Fibroblast of skin of abdomen (primary cell): ENCODE results near the gene UROC1.

ENCODE experiments used
- DNase-seq: peaks from one replicate; pipeline ENCODE4 v3.0.0-alpha.2; 2013

The UROC1 gene

DNA sequence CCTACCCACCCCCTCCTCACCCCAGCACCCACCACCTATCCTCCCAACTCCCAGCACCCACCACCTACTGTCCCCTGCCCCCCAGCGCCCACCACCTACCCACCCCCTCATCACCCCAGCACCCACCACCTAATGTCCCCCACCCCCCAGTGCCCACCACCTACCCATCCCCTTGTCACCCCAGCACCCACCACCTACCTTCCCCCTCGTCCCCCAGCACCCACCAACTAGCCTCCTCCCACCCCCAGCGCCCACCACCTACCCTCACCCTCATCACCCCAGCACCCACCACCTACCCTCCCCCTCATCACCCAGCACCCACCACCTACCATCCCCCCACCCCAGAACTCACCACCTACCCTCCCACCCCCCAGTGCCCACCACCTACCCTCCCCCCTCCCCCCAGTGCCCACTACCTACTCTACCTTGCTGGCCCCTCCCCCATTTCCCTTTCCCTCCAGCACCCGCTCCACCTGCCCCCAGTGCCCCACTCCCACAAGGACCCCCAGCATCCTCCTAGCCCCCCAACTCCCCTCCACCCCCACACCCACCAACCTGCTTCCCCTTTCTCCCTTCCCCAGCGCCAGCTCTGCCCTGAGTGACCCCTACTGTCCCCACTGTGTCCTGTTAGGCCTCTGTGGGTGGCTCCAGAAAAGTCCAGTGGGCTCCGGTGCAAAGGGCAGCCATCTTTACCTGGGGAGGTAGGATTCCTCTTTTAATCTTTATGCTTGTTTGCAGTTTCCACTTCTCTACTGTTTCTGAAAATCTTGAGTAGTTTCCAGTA, 1.2 kb downstream of the UROC1 start:
- no peak for DNase-seq

DNA sequence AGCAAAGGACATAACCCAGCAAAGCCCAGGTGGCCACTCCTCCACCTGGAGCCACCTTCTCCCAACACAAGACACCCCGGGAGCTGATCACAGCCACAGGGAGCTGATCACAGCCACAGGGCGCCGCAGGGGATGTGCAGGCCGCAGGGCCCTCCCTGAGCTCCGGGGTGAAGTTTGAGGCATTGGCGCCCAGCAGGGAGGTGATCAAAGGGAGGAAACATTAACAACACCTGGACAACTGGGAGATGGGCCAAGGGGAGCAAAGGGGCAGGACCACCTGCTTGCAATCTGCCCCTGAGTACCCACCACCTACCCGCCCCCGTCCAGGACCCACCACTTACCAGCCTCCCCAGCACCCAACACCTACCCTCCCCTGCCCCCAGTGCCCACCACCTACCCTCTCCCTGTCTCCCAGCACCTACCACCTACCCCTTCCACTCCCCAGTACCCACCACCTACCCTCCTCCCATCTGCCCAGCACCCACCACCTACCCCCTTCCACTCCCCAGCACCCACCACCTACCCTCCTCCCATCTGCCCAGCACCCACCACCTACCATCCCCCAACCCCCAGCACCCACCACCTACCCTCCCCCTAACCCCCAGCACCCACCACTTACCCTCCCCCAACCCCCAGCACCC, 2.4 kb downstream of the UROC1 start:
- DNase-seq: no peak

DNA sequence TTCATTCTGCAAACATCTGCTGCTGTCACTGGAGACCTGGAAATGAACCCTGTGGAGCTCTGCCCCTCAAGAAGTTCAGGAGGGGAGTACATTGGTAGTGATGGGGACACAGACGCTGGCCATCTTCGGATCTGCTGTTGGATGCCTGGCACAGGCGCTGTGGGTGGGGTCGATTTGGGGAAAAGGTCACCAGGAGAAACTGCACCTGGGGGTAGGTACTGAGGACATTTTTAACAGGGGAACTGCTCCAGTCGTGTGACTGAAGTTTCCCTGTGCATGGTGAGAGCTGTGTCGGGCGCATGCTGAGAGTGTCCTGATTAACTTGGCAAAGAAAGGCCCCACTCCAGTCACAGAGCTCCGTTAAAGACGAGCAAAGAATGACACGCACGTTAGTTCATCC, 3.4 kb downstream of the UROC1 start:
- DNase-seq: no peak

GRCh38 chr3:126512916-126513650, 4.5 kb downstream of the UROC1 start:
- no peak for DNase-seq

DNA sequence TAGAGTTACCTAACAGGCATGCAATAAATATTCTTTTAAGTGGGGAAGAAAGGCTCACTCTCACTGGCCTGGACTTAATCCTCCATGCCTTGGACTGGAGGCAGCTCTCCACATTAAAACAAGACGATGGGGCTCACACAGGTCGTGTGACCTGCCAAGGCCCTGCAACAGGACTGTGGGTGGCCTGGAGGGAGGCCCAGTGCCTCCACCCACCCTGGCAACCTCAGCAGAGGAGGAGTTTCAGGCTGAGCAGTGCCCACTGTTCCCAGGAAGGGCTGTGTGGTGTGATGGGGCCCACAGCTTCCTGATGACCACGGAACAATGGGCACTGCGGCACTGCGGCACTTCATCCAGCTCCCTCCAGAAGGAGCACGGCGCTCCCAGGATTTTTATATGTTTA, 5.5 kb downstream of the UROC1 start:
- no peak for DNase-seq

- no peak for DNase-seq
Measured at GRCh38 chr3:126511291-126511690, 6.3 kb downstream of the UROC1 start.

DNA sequence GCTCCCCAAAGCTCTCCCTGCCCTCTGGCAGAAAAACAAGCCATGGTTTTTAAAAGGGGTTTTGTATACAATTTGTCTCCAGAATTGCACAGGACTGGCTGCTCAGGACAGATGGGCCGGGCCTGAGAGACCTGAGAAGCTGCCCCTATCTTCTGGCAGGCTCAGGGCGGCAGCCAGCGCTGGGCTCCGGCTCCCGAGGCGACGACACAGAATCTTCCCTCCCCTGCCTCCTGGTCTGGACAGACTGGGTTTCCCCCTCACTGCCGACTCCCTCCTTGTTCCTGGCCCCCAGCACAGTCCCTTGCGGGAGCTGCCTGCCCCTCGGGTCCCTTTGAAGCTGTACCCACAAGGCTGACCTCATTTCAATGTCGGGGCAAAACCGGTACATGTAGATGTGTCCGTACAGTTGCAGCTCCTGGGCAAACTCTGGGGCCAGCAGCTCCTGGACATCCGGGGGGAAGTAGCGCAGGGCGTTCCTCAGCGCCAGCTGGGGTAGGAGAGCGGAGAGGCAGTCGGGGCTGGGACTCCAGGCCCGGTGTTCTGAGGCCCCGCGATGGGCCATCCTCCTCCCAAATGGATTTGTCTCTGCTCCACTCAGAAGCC, 7.2 kb downstream of the UROC1 start:
- no peak for DNase-seq

DNA sequence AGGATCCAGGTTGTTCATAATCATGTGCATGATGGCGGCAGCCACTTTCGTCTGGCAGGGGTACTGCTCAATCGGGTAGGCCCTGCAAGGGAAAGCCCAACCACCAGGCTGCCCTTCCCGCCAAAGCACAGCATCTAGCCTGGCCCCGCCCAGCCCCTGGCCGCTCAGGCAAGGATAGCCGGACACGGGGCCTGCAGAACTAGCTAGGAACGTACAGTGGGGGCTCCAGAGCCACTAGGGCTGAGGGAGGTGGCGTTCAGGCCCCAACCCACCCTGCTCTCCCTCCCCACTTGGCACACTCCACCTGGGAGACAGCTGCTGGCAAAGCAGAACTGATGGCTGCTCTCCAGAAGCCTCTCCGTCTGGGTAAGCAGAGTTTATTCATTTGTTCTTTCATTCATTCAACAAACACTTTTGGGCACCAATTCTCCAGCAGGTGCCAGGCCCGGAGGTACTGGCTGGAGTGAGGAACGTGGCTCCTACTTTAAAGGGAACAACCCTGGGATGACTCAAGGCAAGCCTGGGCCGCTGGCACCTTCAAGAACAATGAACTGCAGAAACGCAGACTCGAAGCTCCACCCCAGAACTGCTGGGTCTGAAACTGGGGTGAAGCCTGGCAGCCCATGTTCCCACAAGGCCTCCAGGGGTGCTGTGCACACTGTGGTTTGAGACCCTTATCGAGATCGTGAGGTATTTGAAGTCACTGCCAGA, 7.8 kb downstream of the UROC1 start:
- no peak for DNase-seq

DNA sequence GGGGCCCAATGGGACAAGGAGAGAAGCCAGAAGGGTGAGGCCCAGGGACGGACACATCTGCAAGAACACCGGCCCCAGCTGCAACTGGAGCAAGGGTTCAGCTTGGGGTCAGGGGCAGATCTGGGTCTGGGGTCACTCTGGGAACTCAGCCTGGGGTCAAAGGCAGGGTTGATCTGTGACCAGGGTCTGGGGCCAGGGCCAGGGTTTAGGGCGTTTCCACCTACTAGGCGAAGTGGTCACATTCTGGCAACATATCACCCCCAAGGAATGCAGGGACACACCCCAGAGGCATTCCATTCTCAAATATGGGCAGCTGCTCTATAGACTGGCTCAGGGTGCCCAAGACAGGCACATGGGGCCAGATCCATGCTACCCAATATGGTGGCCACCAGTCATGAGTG, 9.0 kb downstream of the UROC1 start:
- no peak for DNase-seq

- no peak for DNase-seq
Measured at GRCh38 chr3:126507886-126508285, 9.7 kb downstream of the UROC1 start.

DNA sequence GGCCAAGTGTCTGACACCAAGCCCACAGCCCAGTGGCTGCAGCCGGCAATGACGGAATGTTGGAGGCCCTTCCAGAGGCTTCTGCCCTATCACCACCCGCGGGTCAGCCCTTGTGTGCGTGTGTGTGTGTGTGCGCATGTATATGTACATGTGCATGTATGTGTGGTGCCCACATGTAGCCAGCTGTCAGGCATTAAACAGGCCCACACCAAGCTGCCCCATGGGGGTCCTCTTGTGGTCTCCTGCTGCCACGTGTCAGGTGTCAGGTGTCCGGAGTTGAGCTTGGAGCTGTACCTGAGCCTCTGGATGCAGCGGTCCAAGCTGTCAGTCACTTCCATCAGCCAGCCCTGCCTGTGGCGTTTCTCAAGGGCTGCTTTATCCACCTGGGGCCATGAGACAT, 13.9 kb downstream of the UROC1 start:
- no peak for DNase-seq

DNA sequence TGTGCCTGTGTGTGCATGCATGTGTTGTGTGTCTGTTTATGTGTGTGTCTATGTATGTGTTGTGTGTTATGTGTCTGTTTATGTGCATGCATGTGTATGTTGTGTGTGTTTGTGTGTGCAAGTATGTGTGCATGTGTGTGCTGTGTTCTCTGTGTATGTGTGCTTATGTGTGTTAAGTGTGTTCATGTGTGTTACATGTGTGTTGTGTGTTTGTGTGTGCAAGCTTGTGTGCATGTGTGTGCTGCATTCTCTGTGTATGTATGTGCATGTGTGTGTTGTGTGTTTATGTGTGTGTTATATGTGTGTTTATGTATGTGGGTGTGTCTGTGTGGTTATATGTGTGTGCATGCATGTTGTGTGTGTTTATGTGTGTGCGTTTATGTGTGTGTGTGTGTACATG, 14.9 kb downstream of the UROC1 start:
- DNase-seq: no peak

DNA sequence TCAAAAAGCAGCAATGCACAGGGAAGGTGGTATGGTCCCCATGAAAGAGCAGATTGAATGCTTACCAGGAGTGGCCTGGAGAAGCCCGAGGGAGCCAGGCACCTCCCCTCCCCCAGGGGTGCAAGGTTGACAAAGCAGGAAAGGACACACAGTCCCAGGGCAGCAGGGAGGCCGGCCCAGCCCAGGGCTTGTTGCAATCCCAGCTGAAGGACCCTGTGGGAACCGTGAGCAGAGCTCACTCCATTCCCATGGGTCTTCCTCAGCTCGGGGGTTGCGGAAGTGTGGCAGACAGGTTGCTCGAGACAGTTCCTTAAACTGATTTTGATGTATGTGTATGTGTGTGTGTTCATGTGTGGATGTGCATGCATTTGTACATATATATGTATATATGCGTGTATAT, 15.8 kb downstream of the UROC1 start:
- no peak for DNase-seq

DNA sequence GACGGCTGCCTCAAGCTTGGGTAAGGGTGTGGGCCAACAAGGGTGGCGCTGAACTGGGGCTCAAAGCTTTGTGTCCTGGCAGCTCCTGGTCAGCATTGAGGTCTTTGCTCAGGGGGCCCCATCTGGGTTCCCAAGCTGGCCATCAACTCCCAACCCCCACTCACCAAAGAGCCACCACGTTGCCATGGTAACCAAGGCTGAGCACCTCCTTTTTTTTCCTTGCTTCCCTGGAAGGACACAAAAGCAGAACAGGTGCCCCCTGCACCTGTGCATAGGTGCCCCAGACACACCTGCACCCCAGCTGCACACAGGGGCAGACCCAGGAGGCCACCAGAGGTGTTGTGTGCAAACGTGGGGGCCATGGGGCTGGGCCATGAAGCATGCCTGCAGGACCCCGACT, 16.5 kb downstream of the UROC1 start:
- no peak for DNase-seq

- no peak for DNase-seq
Measured at GRCh38 chr3:126500016-126500415, 17.6 kb downstream of the UROC1 start.

DNA sequence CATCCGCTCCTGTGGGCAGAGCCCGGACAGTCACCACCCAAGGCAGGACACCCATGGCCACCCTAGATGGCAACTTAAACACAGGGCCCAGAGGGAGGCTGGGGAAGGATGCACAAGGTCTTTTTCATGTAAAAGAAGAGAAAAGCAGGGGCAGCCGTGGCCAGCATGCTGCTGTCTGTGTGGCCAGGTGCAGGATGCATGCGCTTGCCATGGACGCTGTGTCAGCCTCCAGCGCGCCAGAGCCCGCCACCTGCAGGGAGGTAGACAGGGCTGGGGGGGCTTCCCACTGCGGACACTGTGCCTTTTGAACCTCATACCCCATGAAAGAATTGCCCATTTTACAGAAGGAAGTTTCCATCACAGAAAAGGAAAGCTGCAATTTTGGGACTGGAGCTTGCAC, 18.2 kb downstream of the UROC1 start:
- no peak for DNase-seq

- no peak for DNase-seq
Measured at GRCh38 chr3:126498929-126499328, 18.6 kb downstream of the UROC1 start.

DNA sequence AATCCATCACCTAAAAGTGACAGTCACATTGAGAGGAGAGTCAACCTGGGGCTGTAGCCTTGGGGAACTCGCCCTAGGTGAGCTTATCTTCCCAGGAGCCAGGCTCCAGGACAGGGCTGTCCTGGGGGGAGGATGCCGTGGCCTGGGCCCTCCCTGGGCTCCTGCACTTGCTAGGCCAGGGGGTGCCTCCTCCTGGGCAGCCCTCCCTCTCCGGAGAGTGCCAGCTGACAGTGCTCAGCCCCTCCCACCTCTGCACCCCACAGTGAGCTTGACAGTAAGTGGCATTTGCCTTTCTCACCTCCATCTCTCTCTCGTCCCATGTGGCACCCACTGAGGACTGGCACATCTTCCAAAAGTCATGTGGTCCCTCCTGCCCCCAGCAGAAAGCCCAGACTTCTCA, 19.1 kb downstream of the UROC1 start:
- no peak for DNase-seq

DNA sequence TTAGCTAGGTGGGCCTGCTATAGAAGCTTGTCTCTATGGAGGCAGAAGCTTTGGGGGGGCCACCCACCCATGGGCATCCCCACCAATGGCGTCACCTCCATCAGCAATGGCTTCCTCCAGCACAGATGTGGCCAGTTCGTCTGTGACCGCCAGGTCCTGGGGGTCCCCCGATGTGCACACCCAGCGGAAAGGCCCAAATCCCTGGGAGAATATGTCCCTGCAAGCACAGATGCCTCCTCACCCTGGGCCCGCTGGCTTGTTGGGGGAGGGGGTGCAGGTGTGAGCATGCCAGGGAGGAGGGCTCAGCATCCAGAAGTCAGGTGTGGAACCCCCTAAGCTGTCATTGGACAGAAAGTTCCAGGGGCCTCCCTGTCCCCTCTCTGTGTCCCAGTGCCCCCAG, 19.6 kb downstream of the UROC1 start:
- DNase-seq: no peak

- DNase-seq: no peak
Measured at GRCh38 chr3:126496894-126497850, 20.4 kb downstream of the UROC1 start.

DNA sequence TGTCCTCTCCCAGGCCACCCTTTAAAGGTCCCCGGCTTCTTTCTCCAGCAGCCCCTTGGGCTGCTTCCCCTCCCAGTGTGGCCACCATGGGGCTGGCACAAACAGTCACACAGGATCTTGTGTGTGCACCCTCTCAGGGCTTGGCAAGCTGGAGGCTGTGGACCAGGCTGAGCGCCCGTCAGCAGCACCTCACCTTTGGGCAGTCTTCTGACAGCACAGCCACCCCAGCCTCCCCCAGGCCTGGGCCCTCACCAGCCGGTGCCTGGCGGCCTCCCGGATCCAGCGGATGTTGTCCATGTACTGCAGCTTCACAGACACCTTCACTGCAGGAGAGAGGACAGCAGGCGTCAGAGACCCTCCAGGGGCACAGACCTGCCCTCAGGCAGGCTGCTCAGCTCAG, 21.8 kb downstream of the UROC1 start:
- DNase-seq: no peak

DNA sequence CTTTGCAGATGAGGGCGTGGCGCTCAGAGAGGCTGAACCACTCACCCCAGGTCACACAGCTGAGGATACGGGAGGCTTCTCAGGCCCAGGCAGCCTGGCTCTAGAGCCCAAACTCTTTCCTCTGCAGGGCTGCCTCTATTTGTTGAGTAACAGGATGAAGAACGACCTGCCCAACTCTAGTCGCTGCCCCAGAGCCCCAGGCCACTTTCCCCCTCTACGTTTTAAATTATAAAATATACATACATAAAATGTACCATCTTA, 22.7 kb downstream of the UROC1 start:
- DNase-seq: no peak
